HCT116 (cell line): ENCODE data around the gene HSPA2. TPM values are rescaled to one million over a fixed set of nuclear protein-coding genes. Genes with fewer than 3 reads are reported as not detected.

Experiments used
- ATAC-seq: fragments of 200-7000 bp; cut with Tn5 transposase; 2 replicates; pipeline ENCODE4 v1.9.1; 2020; ENCODE audit warnings: mild to moderate bottlenecking, moderate library complexity
- BruUV-seq: library from RNA; stranded (reverse); fragments of 400-500 nt; replicated peaks from 2 replicates; lab custom pipeline; 2021; lab: Mats Ljungman, UMichigan
- CTCF ChIA-PET: fragments of 300-600 bp; sonication (Branson Sonifier 250); formaldehyde crosslinking; loops from one replicate; lab custom pipeline; 2021; ENCODE audit warnings: antibody characterized with exemption; lab: Charles Lee
- POLR2A ChIA-PET: fragments of 300-600, 350-600 bp; sonication (Branson Sonifier 250); formaldehyde crosslinking; loops from one replicate; lab custom pipeline; 2021; ENCODE audit warnings: antibody characterized with exemption; lab: Charles Lee
- RAD21 ChIA-PET, 2 experiments: fragments of 300-600 bp; sonication (Branson Sonifier 250); formaldehyde crosslinking; loops; one replicate each; lab custom pipeline; 2023; ENCODE audit warnings: low total read pairs in 2 of 2; ENCODE audit not compliant: uncharacterized antibody in 2 of 2, unreplicated experiment in 2 of 2, low non-redundant PET in 1 of 2; lab: Charles Lee
- DNase-seq: peaks from one replicate; pipeline ENCODE4 v3.0.0-alpha.2; 2010; ENCODE audit warnings: low read depth, low spot score
- H2AFZ ChIP-seq: fragments of 200-600 bp; shearing (Covaris generic), sonication (generic); 2 replicates; pipeline ENCODE4 v1.6.1; 2017; ENCODE audit warnings: low read depth, mixed run types, mixed read lengths, antibody characterized with exemption, low read length; ENCODE audit not compliant: poor library complexity, severe bottlenecking
- H3K27ac ChIP-seq: 2 replicates; pipeline ENCODE4 v1.5.1; 2012; ENCODE audit warnings: low read depth, low read length
- H3K27me3 ChIP-seq: fragments of 200-600 bp; sonication (generic); 2 replicates; pipeline ENCODE4 v1.6.1; 2016; ENCODE audit warnings: mixed run types, low read length, mixed read lengths; ENCODE audit not compliant: insufficient read depth
- H3K36me3 ChIP-seq, 2 experiments: fragments of 200-500 bp in 1 of 2; fragments of 200-600 bp in 1 of 2; sonication (Bioruptor generic) in 1 of 2; sonication (generic) in 1 of 2; 2 replicates each; pipeline versions ENCODE4 v1.5.1 to v1.6.1; 2014 to 2016; ENCODE audit warnings: low read length in 2 of 2, inconsistent platforms in 1 of 2, mixed read lengths in 1 of 2, mixed run types in 1 of 2; ENCODE audit not compliant: insufficient read depth in 2 of 2, control insufficient read depth in 1 of 2
- H3K4me1 ChIP-seq, 2 experiments: fragments of 200-600 bp in 1 of 2; sonication (generic) in 1 of 2; 2 replicates each; pipeline versions ENCODE4 v1.5.1 to v1.6.1; 2012 to 2017; ENCODE audit warnings: low read length in 2 of 2, inconsistent platforms in 1 of 2, mild to moderate bottlenecking in 1 of 2, mixed read lengths in 1 of 2, mixed run types in 1 of 2, moderate library complexity in 1 of 2; ENCODE audit not compliant: insufficient read depth in 2 of 2, control insufficient read depth in 1 of 2
- H3K4me2 ChIP-seq: fragments of 200-600 bp; sonication (generic); 2 replicates; pipeline ENCODE4 v1.6.1; 2017; ENCODE audit warnings: mixed run types, low read length, mixed read lengths
- H3K4me3 ChIP-seq, 2 experiments: fragments of 200-600 bp in 1 of 2; sonication (generic) in 1 of 2; replicated peaks in 1 of 2; 2 replicates each; pipeline ENCODE4 v1.5.1; 2011 to 2016; ENCODE audit warnings: low read length in 2 of 2, control low read depth in 1 of 2, low read depth in 1 of 2, mild to moderate bottlenecking in 1 of 2, mixed read lengths in 1 of 2, mixed run types in 1 of 2
- H3K79me2 ChIP-seq: fragments of 200-600 bp; sonication (generic); 2 replicates; pipeline ENCODE4 v1.6.1; 2017; ENCODE audit warnings: mild to moderate bottlenecking, mixed run types, low read length, moderate library complexity, mixed read lengths; ENCODE audit not compliant: insufficient read depth
- H3K9ac ChIP-seq: fragments of 200-600 bp; sonication (generic); 2 replicates; pipeline ENCODE4 v1.6.1; 2016; ENCODE audit warnings: low read length, mixed read lengths
- H3K9me2 ChIP-seq: fragments of 200-600 bp; sonication (generic), shearing (Covaris generic); 2 replicates; pipeline ENCODE4 v1.6.1; 2017; ENCODE audit warnings: mixed run types, mild to moderate bottlenecking, moderate library complexity; ENCODE audit not compliant: insufficient read depth
- H3K9me3 ChIP-seq, 2 experiments: fragments of 200-500 bp in 1 of 2; fragments of 200-600 bp in 1 of 2; sonication (Bioruptor generic) in 1 of 2; sonication (generic) in 1 of 2; 2 replicates each; pipeline ENCODE4 v1.6.1; 2014 to 2017; ENCODE audit warnings: low read length in 2 of 2, mixed read lengths in 2 of 2, inconsistent platforms in 1 of 2, low read depth in 1 of 2, mild to moderate bottlenecking in 1 of 2, mixed run types in 1 of 2, moderate library complexity in 1 of 2; ENCODE audit not compliant: control insufficient read depth in 1 of 2, insufficient read depth in 1 of 2
- H4K20me1 ChIP-seq: fragments of 200-600 bp; sonication (generic), shearing (Covaris generic); 2 replicates; pipeline ENCODE4 v1.6.1; 2017; ENCODE audit warnings: mixed run types, mild to moderate bottlenecking, moderate library complexity; ENCODE audit not compliant: insufficient read depth
- ATF3 ChIP-seq: IDR thresholded peaks from 2 replicates; pipeline ENCODE4 v1.6.1; 2012
- CBX3 ChIP-seq: IDR thresholded peaks from 2 replicates; pipeline ENCODE4 v1.6.1; 2012; ENCODE audit warnings: low read depth
- CEBPB ChIP-seq: IDR thresholded peaks from 2 replicates; pipeline ENCODE4 v1.6.1; 2012; ENCODE audit warnings: low read depth
- CTCF ChIP-seq, 3 experiments: fragments of 200-600 bp in 1 of 3; sonication (generic) in 1 of 3; IDR thresholded peaks in 2 of 3; conservative IDR thresholded peaks in 1 of 3; 2 replicates each; pipeline ENCODE4 v1.5.1; 2012 to 2017; ENCODE audit warnings: low read depth in 2 of 3, low read length in 2 of 3, antibody characterized with exemption in 1 of 3, borderline replicate concordance in 1 of 3, control low read depth in 1 of 3, mild to moderate bottlenecking in 1 of 3, mixed read lengths in 1 of 3, mixed run types in 1 of 3, moderate library complexity in 1 of 3; ENCODE audit not compliant: insufficient read depth in 1 of 3
- EZH2phosphoT487 ChIP-seq: fragments of 200-600 bp; IDR thresholded peaks from 2 replicates; pipeline ENCODE4 v1.6.1; 2018; ENCODE audit warnings: antibody characterized with exemption, borderline replicate concordance
- FOSL1 ChIP-seq: IDR thresholded peaks from 2 replicates; pipeline ENCODE4 v1.6.1; 2012; ENCODE audit warnings: low read depth
- JUND ChIP-seq: IDR thresholded peaks from 2 replicates; pipeline ENCODE4 v1.6.1; 2012
- POLR2A ChIP-seq: IDR thresholded peaks from 2 replicates; pipeline ENCODE4 v1.7.0; 2011; ENCODE audit warnings: borderline replicate concordance; ENCODE audit not compliant: insufficient read depth, insufficient read length; ENCODE audit errors: extremely low read depth
- POLR2AphosphoS5 ChIP-seq: IDR thresholded peaks from 2 replicates; pipeline ENCODE4 v1.6.1; 2011; ENCODE audit warnings: mild to moderate bottlenecking, low read depth, low read length, moderate library complexity
- REST ChIP-seq: IDR thresholded peaks from 2 replicates; pipeline ENCODE4 v1.6.1; 2012; ENCODE audit warnings: low read depth
- SIN3A ChIP-seq: IDR thresholded peaks from 2 replicates; pipeline ENCODE4 v1.6.1; 2012; ENCODE audit warnings: low read depth
- SP1 ChIP-seq: IDR thresholded peaks from 2 replicates; pipeline ENCODE4 v1.6.1; 2012; ENCODE audit warnings: low read depth
- TCF7L2 ChIP-seq: IDR thresholded peaks from 2 replicates; pipeline ENCODE4 v1.7.0; 2011; ENCODE audit warnings: borderline replicate concordance, inconsistent platforms; ENCODE audit not compliant: insufficient read depth, insufficient read length; ENCODE audit errors: extremely low read depth
- ZNF274 ChIP-seq: fragments of 200-500 bp; sonication (Bioruptor generic); IDR thresholded peaks from 2 replicates; pipeline ENCODE4 v1.6.1; 2014; ENCODE audit warnings: mild to moderate bottlenecking, low read depth, low read length, inconsistent platforms
- intact Hi-C: fragments of 100-400 bp; cut with micrococcal nuclease; formaldehyde crosslinking; loops from 2 replicates; pipeline ENCODE4 v1.10.0; 2022
- total RNA-seq: library from RNA; stranded (reverse); gene quantifications from one replicate; pipeline ENCODE4 v1.2.1, GENCODE V29; 2021; ENCODE audit not compliant: unreplicated experiment

HSPA2 gene
- total RNA-seq, 1 experiment from 2014 or later = 2.5 TPM

- TF ChIP-seq CBX3 (no peak), ATF3 (no peak), TCF7L2 (no peak), ZNF274 (no peak), CEBPB (no peak), SIN3A (no peak), JUND (no peak), POLR2AphosphoS5 (no peak)
These were observed 33.0 kb upstream of the HSPA2 start (continued) for GRCh38 chr14:64507376-64508156.

GRCh38 chr14:64508215-64508776 is 32.2 kb upstream of the HSPA2 start:
- H2AFZ ChIP-seq = no peak overlapping the region
- no peak overlapping the region for H3K27ac ChIP-seq
- no peaks in the 10 kb centered on the region for H3K27me3 ChIP-seq
- peaks cover 82% of the 10 kb centered on the region for H3K79me2 ChIP-seq
- ChIA-PET CTCF (no interaction called here), RAD21 (no interaction called here), POLR2A (no interaction called here)
- TF ChIP-seq POLR2A (no peak), FOSL1 (no peak), ATF3 (no peak), EZH2phosphoT487 (no peak), REST (no peak), SP1 (no peak), CTCF (IDR thresholded peaks at IDR 0.05 in 2 of 3, conservative IDR thresholded peaks at IDR 0.05 in 1 of 3; ENCODE audit: borderline replicate concordance in 1 of 3, insufficient read depth in 1 of 3, low read depth in 2 of 3, low read length in 2 of 3) (no peak)
- H3K4me2 ChIP-seq = no peak overlapping the region
- no peak overlapping the region for H3K9ac ChIP-seq
- no TSS peak for BruUV-seq
- H3K9me2 ChIP-seq = no peaks in the 10 kb centered on the region
- intact Hi-C loops = no loop called here
- no peak overlapping the region for H3K4me3 ChIP-seq
- no peak for ATAC-seq
- no peaks in the 10 kb centered on the region for H3K36me3 ChIP-seq
- H4K20me1 ChIP-seq = 0 out of 2 replicates have a peak, but pooled peaks cover 3% of the 10 kb centered on the region
- H3K9me3 ChIP-seq = no peaks in the 10 kb centered on the region
- no peak for DNase-seq
- H3K4me1 ChIP-seq = peaks cover 18 to 50% of the 10 kb centered on the region in 2 experiments; a peak in 3 of 4 replicates
